B cell (primary cell): Measurements from ENCODE around the gene PROM2.

Experiments
- CTCF ChIP-seq: fragments of 200-600 bp; IDR thresholded peaks from one replicate; pipeline ENCODE4 v1.8.0; 2022; ENCODE audit warnings: antibody characterized with exemption, mild to moderate bottlenecking
- EZH2 ChIP-seq: IDR thresholded peaks from 2 replicates; pipeline ENCODE4 v1.6.1; 2012; ENCODE audit warnings: borderline replicate concordance, low read depth, mild to moderate bottlenecking, moderate library complexity, low read length; ENCODE audit not compliant: insufficient read depth, poor library complexity, severe bottlenecking

GRCh38 chr2:95331606-95332005 is 57.4 kb downstream of the PROM2 start:
- TF ChIP-seq CTCF = no peak
- no peak for TF ChIP-seq EZH2
